Epithelial cell of proximal tubule (primary cell): ENCODE results near the gene PAOX. TPM values are rescaled to one million over a fixed set of nuclear protein-coding genes. Genes with fewer than 3 reads are reported as not detected.
"Not testable (repeated sequence)": the region's sequence is repeated elsewhere in the genome, so short reads cannot be mapped to it uniquely, and the experiment has no call there.

Source experiments
- DNase-seq: peaks from one replicate; pipeline ENCODE4 v3.0.0-alpha.2; 2011; ENCODE audit warnings: low read depth
- H3K4me3 ChIP-seq: 2 replicates; pipeline ENCODE4 v1.5.1; 2011; ENCODE audit warnings: low read depth, mild to moderate bottlenecking, low read length
- total RNA-seq: library from RNA; depleted of rRNA; stranded (reverse); fragments of >200 nt; gene quantifications from 2 replicates; pipeline ENCODE4 v1.2.3, GENCODE V29; 2015
- TF ChIP-seq, protein P1 (sequence below): conservative IDR thresholded peaks from 2 replicates; pipeline ENCODE4 v1.5.1; 2012; ENCODE audit warnings: low read depth, mild to moderate bottlenecking, low read length

Gene PAOX
- total RNA-seq, 1 donor from 2014 or later, result 3.6 TPM

- H3K4me3 ChIP-seq, result no peak overlapping the region
- TF ChIP-seq, protein P1, sequence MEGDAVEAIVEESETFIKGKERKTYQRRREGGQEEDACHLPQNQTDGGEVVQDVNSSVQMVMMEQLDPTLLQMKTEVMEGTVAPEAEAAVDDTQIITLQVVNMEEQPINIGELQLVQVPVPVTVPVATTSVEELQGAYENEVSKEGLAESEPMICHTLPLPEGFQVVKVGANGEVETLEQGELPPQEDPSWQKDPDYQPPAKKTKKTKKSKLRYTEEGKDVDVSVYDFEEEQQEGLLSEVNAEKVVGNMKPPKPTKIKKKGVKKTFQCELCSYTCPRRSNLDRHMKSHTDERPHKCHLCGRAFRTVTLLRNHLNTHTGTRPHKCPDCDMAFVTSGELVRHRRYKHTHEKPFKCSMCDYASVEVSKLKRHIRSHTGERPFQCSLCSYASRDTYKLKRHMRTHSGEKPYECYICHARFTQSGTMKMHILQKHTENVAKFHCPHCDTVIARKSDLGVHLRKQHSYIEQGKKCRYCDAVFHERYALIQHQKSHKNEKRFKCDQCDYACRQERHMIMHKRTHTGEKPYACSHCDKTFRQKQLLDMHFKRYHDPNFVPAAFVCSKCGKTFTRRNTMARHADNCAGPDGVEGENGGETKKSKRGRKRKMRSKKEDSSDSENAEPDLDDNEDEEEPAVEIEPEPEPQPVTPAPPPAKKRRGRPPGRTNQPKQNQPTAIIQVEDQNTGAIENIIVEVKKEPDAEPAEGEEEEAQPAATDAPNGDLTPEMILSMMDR, result no peak
- DNase-seq, result no peak
Observed at GRCh38 chr10:133403359-133403758, 24.3 kb downstream of the PAOX start.

GRCh38 chr10:133403784-133404183, 24.7 kb downstream of the PAOX start:
- TF ChIP-seq, protein P1, result no peak
- no peak overlapping the region for H3K4me3 ChIP-seq
- no peak for DNase-seq

- no peak overlapping the region for H3K4me3 ChIP-seq
- TF ChIP-seq, protein P1, result no peak
- no peak for DNase-seq
Observed at GRCh38 chr10:133405272-133405671, 26.2 kb downstream of the PAOX start.

GRCh38 chr10:133405844-133406527, 26.9 kb downstream of the PAOX start:
- TF ChIP-seq, protein P1, result no peak
- no peak for DNase-seq
- H3K4me3 ChIP-seq, result no peak overlapping the region

- no peak overlapping the region for H3K4me3 ChIP-seq
- DNase-seq, result no peak
- TF ChIP-seq, protein P1, result no peak
Observed at GRCh38 chr10:133411523-133412380, 32.7 kb downstream of the PAOX start.

GRCh38 chr10:133412381-133412711, 33.3 kb downstream of the PAOX start:
- DNase-seq, result no peak
- H3K4me3 ChIP-seq, result no peak overlapping the region
- TF ChIP-seq, protein P1, result no peak

DNA sequence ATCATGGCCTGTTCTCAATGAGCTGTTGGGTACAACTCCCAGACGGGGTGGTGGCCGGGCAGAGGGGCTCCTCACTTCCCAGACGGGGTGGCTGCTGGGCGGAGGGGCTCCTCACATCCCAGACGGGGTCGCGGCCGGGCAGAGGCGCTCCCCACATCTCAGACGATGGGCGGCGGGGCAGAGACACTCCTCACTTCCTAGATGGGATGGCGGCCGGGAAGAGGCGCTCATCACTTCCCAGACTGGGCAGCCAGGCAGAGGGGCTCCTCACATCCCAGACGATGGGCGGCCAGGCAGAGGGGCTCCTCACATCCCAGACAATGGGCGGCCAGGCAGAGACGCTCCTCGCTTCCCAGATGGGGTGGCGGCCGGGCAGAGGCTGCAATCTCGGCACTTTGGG, 35.3 kb downstream of the PAOX start:
- DNase-seq, H3K4me3 ChIP-seq: not testable (repeated sequence)
